Measurements from ENCODE around the gene GRWD1. TPM values are rescaled to one million over a fixed set of nuclear protein-coding genes. Genes with fewer than 3 reads are reported as not detected.

Gene GRWD1
- total RNA-seq, 1 donor: 38.4 TPM

DNA sequence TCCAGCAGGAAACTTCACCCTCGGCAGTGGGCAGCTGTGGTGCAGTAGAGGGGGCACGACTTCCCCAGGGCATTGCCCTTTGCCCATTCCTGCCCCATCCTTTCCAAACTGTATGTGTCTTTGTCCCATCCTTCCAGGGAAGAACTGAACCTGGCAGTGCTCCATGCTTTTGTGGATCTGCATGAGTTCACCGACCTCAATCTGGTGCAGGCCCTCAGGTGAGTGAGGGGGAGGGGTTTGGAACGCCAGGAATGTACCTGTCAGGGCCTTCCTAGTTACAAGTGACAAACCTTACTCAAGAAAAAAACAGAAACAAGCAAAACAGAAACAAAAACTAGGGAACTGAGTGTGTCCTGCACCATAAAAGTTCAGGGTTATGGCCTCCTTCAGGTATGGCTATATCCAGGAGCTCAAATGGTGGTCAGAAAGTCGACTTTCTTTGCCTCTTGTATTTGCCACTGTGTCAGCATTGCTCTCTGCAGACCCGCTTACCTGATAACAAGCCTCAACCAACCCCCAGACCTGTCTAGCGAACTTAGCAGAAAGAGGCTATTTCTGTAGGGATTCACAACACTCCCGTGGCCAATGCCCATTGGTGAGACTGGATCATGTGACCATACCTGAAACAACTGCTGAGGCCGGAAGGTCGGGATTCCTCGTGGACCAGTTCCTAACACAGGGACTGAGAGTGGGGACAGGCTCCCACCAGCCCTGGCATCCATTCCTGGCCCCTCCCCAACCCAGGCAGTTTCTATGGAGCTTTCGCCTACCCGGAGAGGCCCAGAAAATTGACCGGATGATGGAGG, 27.6 kb downstream of the GRWD1 start:
- DNase-seq (ENCODE audit: low read depth): no peak
- TF ChIP-seq, protein P1, sequence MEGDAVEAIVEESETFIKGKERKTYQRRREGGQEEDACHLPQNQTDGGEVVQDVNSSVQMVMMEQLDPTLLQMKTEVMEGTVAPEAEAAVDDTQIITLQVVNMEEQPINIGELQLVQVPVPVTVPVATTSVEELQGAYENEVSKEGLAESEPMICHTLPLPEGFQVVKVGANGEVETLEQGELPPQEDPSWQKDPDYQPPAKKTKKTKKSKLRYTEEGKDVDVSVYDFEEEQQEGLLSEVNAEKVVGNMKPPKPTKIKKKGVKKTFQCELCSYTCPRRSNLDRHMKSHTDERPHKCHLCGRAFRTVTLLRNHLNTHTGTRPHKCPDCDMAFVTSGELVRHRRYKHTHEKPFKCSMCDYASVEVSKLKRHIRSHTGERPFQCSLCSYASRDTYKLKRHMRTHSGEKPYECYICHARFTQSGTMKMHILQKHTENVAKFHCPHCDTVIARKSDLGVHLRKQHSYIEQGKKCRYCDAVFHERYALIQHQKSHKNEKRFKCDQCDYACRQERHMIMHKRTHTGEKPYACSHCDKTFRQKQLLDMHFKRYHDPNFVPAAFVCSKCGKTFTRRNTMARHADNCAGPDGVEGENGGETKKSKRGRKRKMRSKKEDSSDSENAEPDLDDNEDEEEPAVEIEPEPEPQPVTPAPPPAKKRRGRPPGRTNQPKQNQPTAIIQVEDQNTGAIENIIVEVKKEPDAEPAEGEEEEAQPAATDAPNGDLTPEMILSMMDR (IDR thresholded peaks at IDR 0.05; ENCODE audit: insufficient read depth, low read depth, low read length): no peak
- H3K4me3 ChIP-seq (ENCODE audit: low read depth, low read length): no peak overlapping the region

DNA sequence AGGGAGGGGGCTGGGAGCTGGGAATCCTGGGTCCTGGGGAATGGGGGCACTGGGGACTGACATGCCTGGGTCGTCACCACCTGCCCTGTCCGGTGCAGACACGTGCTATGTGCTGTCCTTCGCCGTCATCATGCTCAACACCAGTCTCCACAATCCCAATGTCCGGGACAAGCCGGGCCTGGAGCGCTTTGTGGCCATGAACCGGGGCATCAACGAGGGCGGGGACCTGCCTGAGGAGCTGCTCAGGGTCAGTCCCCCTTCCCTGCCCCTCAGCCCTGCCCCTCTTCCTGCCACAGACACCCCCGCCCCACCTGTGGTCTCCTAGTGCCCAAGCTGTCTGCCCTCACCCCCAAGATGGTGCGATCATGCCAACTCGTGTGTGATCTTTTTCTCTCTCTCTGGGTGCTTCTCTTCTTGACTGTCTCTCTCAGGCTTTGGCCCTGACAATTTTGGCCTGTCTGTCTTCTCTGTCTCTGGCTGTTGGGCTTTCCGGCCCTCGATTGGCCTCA, 28.4 kb downstream of the GRWD1 start:
- DNase-seq (ENCODE audit: low read depth): no peak
- no peak overlapping the region for H3K4me3 ChIP-seq (ENCODE audit: low read depth, low read length)
- TF ChIP-seq, protein P1 (IDR thresholded peaks at IDR 0.05; ENCODE audit: insufficient read depth, low read depth, low read length): no peak

DNA sequence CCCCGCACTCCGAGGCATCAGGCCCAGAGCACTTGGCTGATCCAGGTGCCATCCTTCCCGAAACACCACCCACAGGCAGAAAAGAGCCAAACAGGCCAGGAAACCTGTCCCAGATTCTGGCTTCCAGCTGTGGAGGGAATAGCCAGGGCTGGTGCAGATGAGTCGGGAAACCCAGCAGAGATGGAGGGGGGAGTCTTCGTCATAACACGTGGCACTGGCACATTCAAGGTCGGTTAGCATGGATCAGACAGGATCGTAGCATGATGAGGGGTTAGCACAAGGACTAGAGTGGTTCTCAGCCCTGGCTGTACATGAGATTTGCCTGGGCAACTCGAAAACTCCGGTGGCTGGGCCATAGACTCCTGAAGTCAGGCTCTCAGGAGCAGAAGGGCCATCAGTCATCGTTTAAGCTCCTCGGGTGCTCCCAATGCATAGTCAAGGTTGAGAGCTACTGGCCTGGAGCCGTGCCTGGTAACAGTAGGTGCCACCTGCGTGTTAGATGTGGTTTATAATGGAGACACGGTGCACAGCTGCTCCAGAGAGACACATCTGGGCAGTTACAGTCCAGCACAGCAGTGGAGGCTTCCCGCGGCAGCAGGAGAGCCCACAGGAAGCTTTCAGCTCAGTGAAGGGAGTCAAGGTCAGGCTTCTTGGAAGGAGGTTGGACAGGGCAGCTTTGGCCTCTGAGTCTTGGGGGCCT, 29.7 kb downstream of the GRWD1 start:
- TF ChIP-seq, protein P1 (IDR thresholded peaks at IDR 0.05; ENCODE audit: insufficient read depth, low read depth, low read length): no peak
- DNase-seq (ENCODE audit: low read depth): no peak
- H3K4me3 ChIP-seq (ENCODE audit: low read depth, low read length): no peak overlapping the region

DNA sequence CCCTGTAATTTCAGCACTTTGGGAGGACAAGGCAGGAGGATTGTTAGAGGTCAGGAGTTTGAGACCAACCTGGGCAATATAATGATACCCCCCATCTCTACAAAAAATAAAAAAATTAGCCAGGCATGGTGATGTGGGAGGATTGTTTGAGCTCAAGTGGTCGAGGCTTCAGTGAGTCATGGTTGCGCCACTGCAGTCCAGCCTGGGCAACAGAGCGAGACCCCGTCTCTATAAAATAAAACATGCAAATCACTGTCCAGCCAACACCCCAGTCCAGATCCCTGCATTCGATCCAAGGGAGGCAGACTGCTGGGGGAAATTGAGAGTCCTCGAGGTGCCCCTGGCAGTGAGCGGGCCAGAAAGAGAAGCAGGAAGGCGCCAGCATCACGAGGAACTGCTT, 30.4 kb downstream of the GRWD1 start:
- no peak for DNase-seq (ENCODE audit: low read depth)
- H3K4me3 ChIP-seq (ENCODE audit: low read depth, low read length): no peak overlapping the region
- TF ChIP-seq, protein P1 (IDR thresholded peaks at IDR 0.05; ENCODE audit: insufficient read depth, low read depth, low read length): no peak

DNA sequence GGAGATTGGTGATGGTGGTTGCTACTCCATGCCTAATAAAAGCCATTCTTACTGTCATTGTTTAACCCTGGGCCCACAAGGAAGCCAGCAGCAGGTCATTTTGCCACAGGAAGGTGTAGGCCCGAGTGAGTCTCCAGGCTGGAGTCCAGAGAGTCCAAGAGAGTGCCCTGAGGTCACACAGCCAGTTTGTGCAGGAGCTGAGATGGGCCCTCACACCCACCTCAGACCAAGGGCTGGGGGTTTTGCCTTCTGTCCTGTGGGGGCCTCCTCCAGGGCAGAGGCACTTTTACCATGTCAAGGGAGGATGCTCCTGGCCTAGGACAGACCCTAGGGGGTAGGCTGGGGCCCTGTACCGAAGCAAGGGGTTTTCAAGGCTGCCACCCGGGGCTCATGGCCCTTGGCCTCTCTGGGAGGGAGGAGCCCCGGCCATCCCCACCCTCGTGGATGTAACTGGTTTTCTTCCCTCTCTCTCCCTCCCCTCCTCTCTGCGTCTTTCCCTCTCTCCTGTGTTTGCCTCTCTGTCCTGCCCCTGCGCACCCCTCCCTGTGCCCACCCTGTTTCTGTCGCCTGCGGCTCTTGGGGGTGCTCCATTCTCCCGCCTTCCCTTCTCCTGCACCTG, 31.4 kb downstream of the GRWD1 start:
- no peak overlapping the region for H3K4me3 ChIP-seq (ENCODE audit: low read depth, low read length)
- no peak for DNase-seq (ENCODE audit: low read depth)
- TF ChIP-seq, protein P1 (IDR thresholded peaks at IDR 0.05; ENCODE audit: insufficient read depth, low read depth, low read length): no peak

DNA sequence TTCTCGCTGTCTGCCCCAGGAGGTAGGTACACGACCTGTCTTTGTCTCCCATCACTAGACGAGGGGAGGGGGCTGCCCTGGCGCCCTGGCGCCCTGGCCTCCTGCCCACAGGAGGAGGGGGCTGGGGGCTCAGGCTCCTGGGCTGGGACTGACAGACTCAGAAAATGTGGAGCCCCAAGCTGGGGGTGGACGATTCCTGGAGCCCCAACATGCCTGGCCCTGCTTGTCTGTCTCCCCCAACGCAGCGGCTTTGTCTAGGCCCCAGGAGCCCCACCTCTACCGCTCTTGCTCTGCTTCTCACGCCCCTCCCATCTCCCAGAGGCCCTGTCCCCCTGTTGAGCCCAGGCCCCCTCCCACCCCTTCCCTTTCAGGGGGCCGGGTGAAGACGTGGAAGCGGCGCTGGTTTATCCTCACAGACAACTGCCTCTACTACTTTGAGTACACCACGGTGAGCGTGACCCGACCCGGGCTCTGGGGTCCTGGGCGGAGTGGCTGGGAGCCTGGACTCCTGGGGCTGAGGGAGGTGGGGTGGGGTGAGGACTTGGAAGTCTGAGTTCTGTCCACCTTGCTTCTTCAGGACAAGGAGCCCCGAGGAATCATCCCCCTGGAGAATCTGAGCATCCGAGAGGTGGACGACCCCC, 32.0 kb downstream of the GRWD1 start:
- TF ChIP-seq, protein P1 (IDR thresholded peaks at IDR 0.05; ENCODE audit: insufficient read depth, low read depth, low read length): no peak
- H3K4me3 ChIP-seq (ENCODE audit: low read depth, low read length): no peak overlapping the region
- no peak for DNase-seq (ENCODE audit: low read depth)
